MV-4-11 (cell line): ENCODE data around the gene NEDD4L.

Experiments
- DNase-seq: peaks from one replicate; lab custom pipeline; 2025; lab: John Stamatoyannopoulos, UW

NEDD4L gene

GRCh38 chr18:58212274-58212673, 168.2 kb downstream of the NEDD4L start:
- no peak for DNase-seq

- peak; percentile 73 for DNase-seq
Observed at GRCh38 chr18:58213440-58213839, 169.4 kb downstream of the NEDD4L start.

GRCh38 chr18:58215011-58215410, 171.0 kb downstream of the NEDD4L start:
- DNase-seq, result no peak

GRCh38 chr18:58216071-58216481, 172.1 kb downstream of the NEDD4L start:
- no peak for DNase-seq

GRCh38 chr18:58217052-58217451, 173.0 kb downstream of the NEDD4L start:
- DNase-seq, result no peak

GRCh38 chr18:58218117-58218516, 174.1 kb downstream of the NEDD4L start:
- DNase-seq, result peak; percentile 57

- DNase-seq, result no peak
Observed at GRCh38 chr18:58221060-58221725, 177.2 kb downstream of the NEDD4L start.

- peak; percentile 5 for DNase-seq
Observed at GRCh38 chr18:58222432-58223125, 178.6 kb downstream of the NEDD4L start.

- DNase-seq, result no peak
Observed at GRCh38 chr18:58223717-58224424, 179.8 kb downstream of the NEDD4L start.

- no peak for DNase-seq
Observed at GRCh38 chr18:58224425-58224750, 180.4 kb downstream of the NEDD4L start.

- DNase-seq, result no peak
Observed at GRCh38 chr18:58225101-58225500, 181.1 kb downstream of the NEDD4L start.

GRCh38 chr18:58226429-58226828, 182.4 kb downstream of the NEDD4L start:
- DNase-seq, result no peak

GRCh38 chr18:58227361-58227930, 183.4 kb downstream of the NEDD4L start:
- DNase-seq, result no peak

GRCh38 chr18:58228176-58228575, 184.2 kb downstream of the NEDD4L start:
- DNase-seq, result no peak

GRCh38 chr18:58228762-58229161, 184.7 kb downstream of the NEDD4L start:
- DNase-seq, result no peak

- no peak for DNase-seq
Observed at GRCh38 chr18:58229162-58229561, 185.1 kb downstream of the NEDD4L start.

GRCh38 chr18:58230438-58231179, 186.6 kb downstream of the NEDD4L start:
- DNase-seq, result no peak

GRCh38 chr18:58231930-58232329, 187.9 kb downstream of the NEDD4L start:
- DNase-seq, result no peak

- no peak for DNase-seq
Observed at GRCh38 chr18:58232668-58233067, 188.6 kb downstream of the NEDD4L start.

GRCh38 chr18:58234359-58234741, 190.3 kb downstream of the NEDD4L start:
- DNase-seq, result no peak

- no peak for DNase-seq
Observed at GRCh38 chr18:58235001-58235436, 191.0 kb downstream of the NEDD4L start.

- no peak for DNase-seq
Observed at GRCh38 chr18:58239879-58240278, 195.9 kb downstream of the NEDD4L start.
